HEK293 (cell line): ENCODE data around the gene ZNF469.

Source experiments
- CTCF ChIA-PET: fragments of 350-600 bp; formaldehyde crosslinking; extraction: SDS; loops from one replicate; lab custom pipeline; 2021; ENCODE audit warnings: antibody characterized with exemption; lab: Yijun Ruan, JAX
- POLR2A ChIA-PET: fragments of 300-600 bp; formaldehyde crosslinking; extraction: SDS; loops from one replicate; lab custom pipeline; 2020; ENCODE audit warnings: antibody characterized with exemption, inconsistent platforms; lab: Yijun Ruan, JAX
- H3K27ac ChIP-seq: fragments of 200-500 bp; sonication (Bioruptor generic); 2 replicates; pipeline ENCODE4 v1.5.1; 2014; ENCODE audit warnings: low read depth, low read length, control low read depth, inconsistent platforms; ENCODE audit errors: extremely low read depth
- H3K36me3 ChIP-seq, 2 experiments: fragments of 200-500 bp in 1 of 2; sonication (Bioruptor generic) in 1 of 2; 1 replicate in 1 of 2; 2 replicates in 1 of 2; pipeline ENCODE4 v1.5.1; 2014 to 2017; ENCODE audit warnings: inconsistent platforms in 2 of 2, low read length in 2 of 2; ENCODE audit not compliant: control insufficient read depth in 2 of 2, insufficient read depth in 1 of 2
- H3K4me1 ChIP-seq: fragments of 200-500 bp; sonication (Bioruptor generic); 2 replicates; pipeline ENCODE4 v1.5.1; 2014; ENCODE audit warnings: mild to moderate bottlenecking, low read length, inconsistent platforms; ENCODE audit not compliant: control insufficient read depth, insufficient read depth
- H3K4me3 ChIP-seq: 2 replicates; pipeline ENCODE4 v1.5.1; 2011; ENCODE audit warnings: low read depth, mild to moderate bottlenecking, control low read depth, low read length, moderate library complexity
- H3K9me3 ChIP-seq: fragments of 200-500 bp; sonication (Bioruptor generic); 2 replicates; pipeline ENCODE4 v1.5.1; 2014; ENCODE audit warnings: low read depth, low read length, inconsistent platforms; ENCODE audit not compliant: control insufficient read depth, insufficient read depth
- PRDM1 ChIP-seq: fragments of 450-650 bp; formaldehyde crosslinking; IDR thresholded peaks from 2 replicates; pipeline ENCODE4; 2016; ENCODE audit warnings: missing biosample characterization, missing genetic modification characterization
- PRDM2 ChIP-seq: fragments of 450-650 bp; formaldehyde crosslinking; IDR thresholded peaks from 2 replicates; pipeline ENCODE4 v1.5.1; 2016; ENCODE audit warnings: missing biosample characterization, missing genetic modification characterization, borderline replicate concordance
- ZBTB11 ChIP-seq: fragments of 450-650 bp; formaldehyde crosslinking; conservative IDR thresholded peaks from 2 replicates; pipeline ENCODE4 v1.5.1; 2016; ENCODE audit warnings: low read depth, missing biosample characterization, missing genetic modification characterization
- ZFHX2 ChIP-seq: fragments of 450-650 bp; formaldehyde crosslinking; conservative IDR thresholded peaks from 2 replicates; pipeline ENCODE4 v1.5.1; 2016; ENCODE audit warnings: missing biosample characterization, missing genetic modification characterization
- ZNF114 ChIP-seq: fragments of 450-650 bp; formaldehyde crosslinking; IDR thresholded peaks from 2 replicates; pipeline ENCODE4 v1.5.0; 2017; ENCODE audit warnings: missing biosample characterization, missing genetic modification characterization
- ZNF133 ChIP-seq: fragments of 450-650 bp; formaldehyde crosslinking; IDR thresholded peaks from 2 replicates; pipeline ENCODE4 v1.5.1; 2016; ENCODE audit warnings: missing biosample characterization, missing genetic modification characterization
- ZNF221 ChIP-seq: fragments of 450-650 bp; formaldehyde crosslinking; IDR thresholded peaks from 2 replicates; pipeline ENCODE4 v1.5.1; 2017; ENCODE audit warnings: missing biosample characterization, missing genetic modification characterization, borderline replicate concordance
- ZNF311 ChIP-seq: fragments of 450-650 bp; formaldehyde crosslinking; IDR thresholded peaks from 2 replicates; pipeline ENCODE4 v1.5.1; 2017; ENCODE audit warnings: missing biosample characterization, missing genetic modification characterization, borderline replicate concordance
- ZNF626 ChIP-seq: fragments of 450-650 bp; sonication (Bioruptor Pico); formaldehyde crosslinking; IDR thresholded peaks from 2 replicates; pipeline ENCODE4 v1.5.1; 2018; ENCODE audit warnings: missing biosample characterization, missing genetic modification characterization, inconsistent platforms
- ZNF707 ChIP-seq: fragments of 450-650 bp; formaldehyde crosslinking; IDR thresholded peaks from 2 replicates; pipeline ENCODE4 v1.5.1; 2016; ENCODE audit warnings: missing biosample characterization, missing genetic modification characterization
- ZNF792 ChIP-seq: fragments of 450-650 bp; formaldehyde crosslinking; IDR thresholded peaks from 2 replicates; pipeline ENCODE4 v1.5.1; 2016; ENCODE audit warnings: missing biosample characterization, missing genetic modification characterization
- ZNF837 ChIP-seq: fragments of 450-650 bp; formaldehyde crosslinking; IDR thresholded peaks from 2 replicates; pipeline ENCODE4 v1.5.1; 2016; ENCODE audit warnings: missing biosample characterization, missing genetic modification characterization
- TF ChIP-seq, protein P1 (sequence below): fragments of 450-650 bp; formaldehyde crosslinking; IDR thresholded peaks from 2 replicates; pipeline ENCODE4 v1.5.1; 2016; ENCODE audit warnings: missing biosample characterization, missing genetic modification characterization
- TF ChIP-seq, protein P2 (sequence below): fragments of 450-650 bp; formaldehyde crosslinking; IDR thresholded peaks from 2 replicates; pipeline ENCODE4 v1.5.1; 2016; ENCODE audit warnings: missing biosample characterization, missing genetic modification characterization
- TF ChIP-seq, protein P3 (sequence below): fragments of 450-650 bp; formaldehyde crosslinking; IDR thresholded peaks from 2 replicates; pipeline ENCODE4 v1.5.1; 2016; ENCODE audit warnings: missing biosample characterization, missing genetic modification characterization

ZNF469 gene

DNA sequence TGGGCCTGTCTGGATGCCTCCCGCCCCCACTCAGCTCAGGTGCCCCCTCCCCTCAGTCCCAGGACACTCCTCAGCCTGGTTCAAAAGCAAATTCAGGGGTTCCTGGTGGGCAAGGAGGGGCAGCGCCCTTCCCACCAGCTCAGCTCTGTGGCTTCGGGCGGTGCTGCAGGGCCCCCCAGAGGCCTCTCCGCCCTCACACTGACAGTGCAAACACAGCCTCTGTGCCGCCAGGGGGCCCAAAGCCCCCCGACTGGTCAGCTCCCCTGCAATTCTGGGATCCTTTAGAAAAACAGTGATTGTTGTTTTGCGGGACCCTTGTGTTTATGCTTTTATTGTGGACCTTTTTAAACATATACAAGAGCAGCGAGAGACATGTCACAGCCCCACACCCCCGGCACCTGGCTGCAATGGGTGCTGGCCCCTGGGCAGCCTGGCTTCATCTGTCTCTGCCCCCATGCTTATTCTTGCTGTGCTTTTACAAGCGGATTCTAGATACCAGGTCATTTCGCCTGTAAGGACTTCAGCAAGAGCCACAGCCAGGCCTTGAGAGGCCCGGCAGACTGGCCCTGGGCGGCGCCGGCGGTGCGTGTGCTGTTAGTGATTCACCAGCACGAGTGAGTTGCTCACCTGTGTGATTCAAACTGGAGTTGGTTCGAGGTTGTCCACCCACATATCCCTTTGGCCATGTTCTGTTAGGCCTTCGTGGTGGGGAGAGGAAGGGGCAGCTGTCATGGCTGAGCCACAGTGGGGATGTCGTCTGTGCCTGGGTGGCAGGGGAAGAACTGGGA is 21.2 kb downstream of the ZNF469 start (continued):
- no peak for TF ChIP-seq ZBTB11 (tag by site-specific recombination)
- TF ChIP-seq ZNF221 (tag by site-specific recombination), result no peak
- TF ChIP-seq, protein P1, sequence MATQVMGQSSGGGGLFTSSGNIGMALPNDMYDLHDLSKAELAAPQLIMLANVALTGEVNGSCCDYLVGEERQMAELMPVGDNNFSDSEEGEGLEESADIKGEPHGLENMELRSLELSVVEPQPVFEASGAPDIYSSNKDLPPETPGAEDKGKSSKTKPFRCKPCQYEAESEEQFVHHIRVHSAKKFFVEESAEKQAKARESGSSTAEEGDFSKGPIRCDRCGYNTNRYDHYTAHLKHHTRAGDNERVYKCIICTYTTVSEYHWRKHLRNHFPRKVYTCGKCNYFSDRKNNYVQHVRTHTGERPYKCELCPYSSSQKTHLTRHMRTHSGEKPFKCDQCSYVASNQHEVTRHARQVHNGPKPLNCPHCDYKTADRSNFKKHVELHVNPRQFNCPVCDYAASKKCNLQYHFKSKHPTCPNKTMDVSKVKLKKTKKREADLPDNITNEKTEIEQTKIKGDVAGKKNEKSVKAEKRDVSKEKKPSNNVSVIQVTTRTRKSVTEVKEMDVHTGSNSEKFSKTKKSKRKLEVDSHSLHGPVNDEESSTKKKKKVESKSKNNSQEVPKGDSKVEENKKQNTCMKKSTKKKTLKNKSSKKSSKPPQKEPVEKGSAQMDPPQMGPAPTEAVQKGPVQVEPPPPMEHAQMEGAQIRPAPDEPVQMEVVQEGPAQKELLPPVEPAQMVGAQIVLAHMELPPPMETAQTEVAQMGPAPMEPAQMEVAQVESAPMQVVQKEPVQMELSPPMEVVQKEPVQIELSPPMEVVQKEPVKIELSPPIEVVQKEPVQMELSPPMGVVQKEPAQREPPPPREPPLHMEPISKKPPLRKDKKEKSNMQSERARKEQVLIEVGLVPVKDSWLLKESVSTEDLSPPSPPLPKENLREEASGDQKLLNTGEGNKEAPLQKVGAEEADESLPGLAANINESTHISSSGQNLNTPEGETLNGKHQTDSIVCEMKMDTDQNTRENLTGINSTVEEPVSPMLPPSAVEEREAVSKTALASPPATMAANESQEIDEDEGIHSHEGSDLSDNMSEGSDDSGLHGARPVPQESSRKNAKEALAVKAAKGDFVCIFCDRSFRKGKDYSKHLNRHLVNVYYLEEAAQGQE, result no peak
- TF ChIP-seq ZNF837 (tag by site-specific recombination), result no peak
- TF ChIP-seq ZNF311 (tag by site-specific recombination), result no peak
- TF ChIP-seq ZNF792 (tag by site-specific recombination), result no peak
- TF ChIP-seq ZNF114 (tag by site-specific recombination), result no peak
- no peak for TF ChIP-seq ZNF133 (tag by site-specific recombination)
- TF ChIP-seq PRDM1 (tag by site-specific recombination), result no peak
- TF ChIP-seq PRDM2 (tag by site-specific recombination), result no peak

- CTCF ChIA-PET, result no interaction called here
Observed at GRCh38 chr16:88404769-88405168, 22.0 kb downstream of the ZNF469 start.

More at GRCh38 chr16:88404769-88405168, 22.0 kb downstream of the ZNF469 start:
- no peaks in the 10 kb centered on the region for H3K9me3 ChIP-seq
- POLR2A ChIA-PET, result no interaction called here
- H3K4me3 ChIP-seq, result no peak overlapping the region
- H3K36me3 ChIP-seq, result no peaks in the 10 kb centered on the region
- TF ChIP-seq, protein P2, sequence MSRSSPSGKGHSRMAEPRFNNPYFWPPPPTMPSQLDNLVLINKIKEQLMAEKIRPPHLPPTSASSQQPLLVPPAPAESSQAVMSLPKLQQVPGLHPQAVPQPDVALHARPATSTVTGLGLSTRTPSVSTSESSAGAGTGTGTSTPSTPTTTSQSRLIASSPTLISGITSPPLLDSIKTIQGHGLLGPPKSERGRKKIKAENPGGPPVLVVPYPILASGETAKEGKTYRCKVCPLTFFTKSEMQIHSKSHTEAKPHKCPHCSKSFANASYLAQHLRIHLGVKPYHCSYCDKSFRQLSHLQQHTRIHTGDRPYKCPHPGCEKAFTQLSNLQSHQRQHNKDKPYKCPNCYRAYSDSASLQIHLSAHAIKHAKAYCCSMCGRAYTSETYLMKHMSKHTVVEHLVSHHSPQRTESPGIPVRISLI, result no peak
- TF ChIP-seq ZNF707 (tag by site-specific recombination) (no peak), ZFHX2 (tag by site-specific recombination) (no peak), ZNF626 (tag by site-specific recombination) (no peak)
- TF ChIP-seq, protein P3, sequence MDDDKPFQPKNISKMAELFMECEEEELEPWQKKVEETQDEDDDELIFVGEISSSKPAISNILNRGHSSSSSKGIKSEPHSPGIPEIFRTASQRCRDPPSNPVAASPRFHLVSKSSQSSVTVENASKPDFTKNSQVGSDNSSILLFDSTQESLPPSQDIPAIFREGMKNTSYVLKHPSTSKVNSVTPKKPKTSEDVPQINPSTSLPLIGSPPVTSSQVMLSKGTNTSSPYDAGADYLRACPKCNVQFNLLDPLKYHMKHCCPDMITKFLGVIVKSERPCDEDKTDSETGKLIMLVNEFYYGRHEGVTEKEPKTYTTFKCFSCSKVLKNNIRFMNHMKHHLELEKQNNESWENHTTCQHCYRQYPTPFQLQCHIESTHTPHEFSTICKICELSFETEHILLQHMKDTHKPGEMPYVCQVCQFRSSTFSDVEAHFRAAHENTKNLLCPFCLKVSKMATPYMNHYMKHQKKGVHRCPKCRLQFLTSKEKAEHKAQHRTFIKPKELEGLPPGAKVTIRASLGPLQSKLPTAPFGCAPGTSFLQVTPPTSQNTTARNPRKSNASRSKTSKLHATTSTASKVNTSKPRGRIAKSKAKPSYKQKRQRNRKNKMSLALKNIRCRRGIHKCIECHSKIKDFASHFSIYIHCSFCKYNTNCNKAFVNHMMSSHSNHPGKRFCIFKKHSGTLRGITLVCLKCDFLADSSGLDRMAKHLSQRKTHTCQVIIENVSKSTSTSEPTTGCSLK, result no peak
- TF ChIP-seq, all 188 proteins: peak for 0
- Histone ChIP-seq H3K4me1 (no peaks in the 10 kb centered on the region), H3K27ac (no peak overlapping the region)
